Muscle layer of duodenum (tissue), 2 donors: ENCODE measurements around the gene NUDT16L1.

ENCODE experiments used
- H3K27ac ChIP-seq: one replicate; pipeline ENCODE4 v1.7.0; 2013; ENCODE audit warnings: mild to moderate bottlenecking, low read length
- H3K27me3 ChIP-seq: one replicate; pipeline ENCODE4 v1.7.0; 2013; ENCODE audit warnings: low read depth, mild to moderate bottlenecking, control low read depth, low read length
- H3K36me3 ChIP-seq, 2 donors: one replicate each; pipeline ENCODE4 v1.7.0; 2013; ENCODE audit warnings: low read length in 2 of 2, control low read depth in 1 of 2, mild to moderate bottlenecking in 1 of 2; ENCODE audit not compliant: insufficient read depth in 2 of 2, control insufficient read depth in 1 of 2
- H3K4me1 ChIP-seq, 2 donors: one replicate each; pipeline ENCODE4 v1.7.0; 2013; ENCODE audit warnings: low read length in 2 of 2, mild to moderate bottlenecking in 2 of 2, control low read depth in 1 of 2, moderate library complexity in 1 of 2; ENCODE audit not compliant: insufficient read depth in 2 of 2, control insufficient read depth in 1 of 2
- H3K4me3 ChIP-seq, 2 donors: one replicate each; pipeline ENCODE4 v1.7.0; 2013; ENCODE audit warnings: low read length in 2 of 2, low read depth in 1 of 2, mild to moderate bottlenecking in 1 of 2
- H3K9me3 ChIP-seq, 2 donors: one replicate each; pipeline ENCODE4 v1.7.0; 2013; ENCODE audit warnings: low read length in 2 of 2, control low read depth in 1 of 2, mild to moderate bottlenecking in 1 of 2; ENCODE audit not compliant: control insufficient read depth in 1 of 2
- donor health status: healthy.

Gene NUDT16L1

GRCh38 chr16:4655801-4656200 is 37.6 kb upstream of the NUDT16L1 start:
- H3K27ac ChIP-seq, result no peak overlapping the region

GRCh38 chr16:4656221-4656620 is 37.1 kb upstream of the NUDT16L1 start:
- Histone ChIP-seq H3K9me3 (no peaks in the 10 kb centered on the region), H3K4me3 (no peak overlapping the region), H3K36me3 (peaks cover 28 to 78% of the 10 kb centered on the region in 2 donors), H3K27ac (no peak overlapping the region), H3K27me3 (no peaks in the 10 kb centered on the region), H3K4me1 (peaks cover 0 to 10% of the 10 kb centered on the region in 2 donors)

More at GRCh38 chr16:4655801-4656200, 37.6 kb upstream of the NUDT16L1 start:
- Histone ChIP-seq H3K27me3 (no peaks in the 10 kb centered on the region), H3K9me3 (no peaks in the 10 kb centered on the region), H3K4me3 (no peak overlapping the region), H3K4me1 (peaks cover 0 to 10% of the 10 kb centered on the region in 2 donors), H3K36me3 (peaks cover 28 to 82% of the 10 kb centered on the region in 2 donors)

GRCh38 chr16:4656695-4657686 is 36.4 kb upstream of the NUDT16L1 start:
- Histone ChIP-seq H3K9me3 (no peaks in the 10 kb centered on the region), H3K27ac (no peak overlapping the region), H3K27me3 (no peaks in the 10 kb centered on the region), H3K4me1 (peaks cover 0 to 10% of the 10 kb centered on the region in 2 donors), H3K36me3 (peaks cover 28 to 70% of the 10 kb centered on the region in 2 donors), H3K4me3 (no peak overlapping the region)

- H3K36me3 ChIP-seq, result peaks cover 17 to 44% of the 10 kb centered on the region in 2 donors
- no peak overlapping the region for H3K4me3 ChIP-seq
- no peaks in the 10 kb centered on the region for H3K27me3 ChIP-seq
- no peak overlapping the region for H3K27ac ChIP-seq
- H3K9me3 ChIP-seq, result no peaks in the 10 kb centered on the region
- H3K4me1 ChIP-seq, result peaks cover 4 to 23% of the 10 kb centered on the region in 2 donors
Observed at GRCh38 chr16:4659363-4660353, 33.7 kb upstream of the NUDT16L1 start.

GRCh38 chr16:4660454-4661007 is 32.8 kb upstream of the NUDT16L1 start:
- H3K9me3 ChIP-seq, result no peaks in the 10 kb centered on the region
- no peak overlapping the region for H3K27ac ChIP-seq
- no peaks in the 10 kb centered on the region for H3K27me3 ChIP-seq
- no peak overlapping the region for H3K4me3 ChIP-seq
- peaks cover 8 to 40% of the 10 kb centered on the region in 2 donors for H3K36me3 ChIP-seq
- peaks cover 5 to 28% of the 10 kb centered on the region in 2 donors for H3K4me1 ChIP-seq

GRCh38 chr16:4661661-4662060 is 31.7 kb upstream of the NUDT16L1 start:
- Histone ChIP-seq H3K36me3 (peaks cover 6 to 40% of the 10 kb centered on the region in 2 donors), H3K9me3 (no peaks in the 10 kb centered on the region), H3K27ac (no peak overlapping the region), H3K4me1 (peaks cover 5 to 28% of the 10 kb centered on the region in 2 donors), H3K27me3 (no peaks in the 10 kb centered on the region), H3K4me3 (no peak overlapping the region)

GRCh38 chr16:4663465-4663776 is 29.9 kb upstream of the NUDT16L1 start:
- Histone ChIP-seq H3K27me3 (no peaks in the 10 kb centered on the region), H3K4me1 (peaks cover 5 to 28% of the 10 kb centered on the region in 2 donors), H3K4me3 (no peak overlapping the region), H3K36me3 (peaks cover 20 to 43% of the 10 kb centered on the region in 2 donors), H3K27ac (no peak overlapping the region), H3K9me3 (no peaks in the 10 kb centered on the region)

GRCh38 chr16:4663777-4664465 is 29.4 kb upstream of the NUDT16L1 start:
- no peaks in the 10 kb centered on the region for H3K27me3 ChIP-seq
- no peaks in the 10 kb centered on the region for H3K9me3 ChIP-seq
- H3K36me3 ChIP-seq, result peaks cover 25 to 48% of the 10 kb centered on the region in 2 donors
- H3K27ac ChIP-seq, result no peak overlapping the region
- peaks cover 5 to 28% of the 10 kb centered on the region in 2 donors for H3K4me1 ChIP-seq
- H3K4me3 ChIP-seq, result no peak overlapping the region

- no peaks in the 10 kb centered on the region for H3K27me3 ChIP-seq
- no peak overlapping the region for H3K4me3 ChIP-seq
- H3K27ac ChIP-seq, result no peak overlapping the region
- H3K4me1 ChIP-seq, result peaks cover 5 to 25% of the 10 kb centered on the region in 2 donors
- H3K9me3 ChIP-seq, result no peaks in the 10 kb centered on the region
- H3K36me3 ChIP-seq, result peaks cover 32 to 48% of the 10 kb centered on the region in 2 donors
Observed at GRCh38 chr16:4664538-4665418, 28.6 kb upstream of the NUDT16L1 start.
